ENCODE results near the gene PYY.

DNA sequence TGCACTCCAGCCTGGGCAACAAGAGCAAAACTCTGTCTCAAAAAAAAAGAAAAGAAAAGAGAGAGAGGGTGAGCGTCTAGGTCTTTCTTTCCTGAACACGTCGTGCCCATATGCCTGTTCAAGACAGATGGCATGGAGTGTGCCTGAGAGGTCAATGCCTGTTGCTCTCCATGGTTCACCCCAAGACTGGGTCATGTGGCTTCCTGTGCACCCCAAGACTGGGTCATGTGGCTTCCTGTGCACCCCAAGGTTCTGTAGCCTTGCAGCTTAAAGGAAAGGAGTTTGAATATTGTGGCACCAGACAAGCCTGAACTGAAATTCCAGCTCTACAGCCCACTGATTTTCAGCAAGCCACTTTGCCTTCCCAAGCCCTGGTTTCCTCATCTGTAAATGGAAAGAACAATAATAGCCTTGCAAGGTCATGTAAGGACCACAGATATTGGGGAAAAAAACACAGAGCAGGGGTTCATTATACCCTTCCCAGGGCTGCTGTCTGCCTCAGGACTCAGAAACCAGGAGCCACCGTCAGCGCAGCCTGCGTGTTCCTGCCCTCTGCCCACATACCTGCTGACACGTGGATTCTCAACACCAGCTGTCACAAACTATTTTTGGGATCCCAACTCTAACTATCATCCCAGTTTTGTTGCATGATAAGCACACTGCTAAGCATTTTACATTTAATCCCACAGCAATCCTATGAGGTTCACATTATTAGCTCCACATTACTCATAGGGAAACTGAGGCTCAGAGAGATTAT lies 32.7 kb upstream of the PYY start:
- TF ChIP-seq POLR2AphosphoS5 (IDR thresholded peaks at IDR 0.05; ENCODE audit: low read depth, low read length) (no peak), TAF1 (IDR thresholded peaks at IDR 0.05; ENCODE audit: borderline replicate concordance, insufficient read depth, low read length) (no peak)
- TF ChIP-seq, protein P1, sequence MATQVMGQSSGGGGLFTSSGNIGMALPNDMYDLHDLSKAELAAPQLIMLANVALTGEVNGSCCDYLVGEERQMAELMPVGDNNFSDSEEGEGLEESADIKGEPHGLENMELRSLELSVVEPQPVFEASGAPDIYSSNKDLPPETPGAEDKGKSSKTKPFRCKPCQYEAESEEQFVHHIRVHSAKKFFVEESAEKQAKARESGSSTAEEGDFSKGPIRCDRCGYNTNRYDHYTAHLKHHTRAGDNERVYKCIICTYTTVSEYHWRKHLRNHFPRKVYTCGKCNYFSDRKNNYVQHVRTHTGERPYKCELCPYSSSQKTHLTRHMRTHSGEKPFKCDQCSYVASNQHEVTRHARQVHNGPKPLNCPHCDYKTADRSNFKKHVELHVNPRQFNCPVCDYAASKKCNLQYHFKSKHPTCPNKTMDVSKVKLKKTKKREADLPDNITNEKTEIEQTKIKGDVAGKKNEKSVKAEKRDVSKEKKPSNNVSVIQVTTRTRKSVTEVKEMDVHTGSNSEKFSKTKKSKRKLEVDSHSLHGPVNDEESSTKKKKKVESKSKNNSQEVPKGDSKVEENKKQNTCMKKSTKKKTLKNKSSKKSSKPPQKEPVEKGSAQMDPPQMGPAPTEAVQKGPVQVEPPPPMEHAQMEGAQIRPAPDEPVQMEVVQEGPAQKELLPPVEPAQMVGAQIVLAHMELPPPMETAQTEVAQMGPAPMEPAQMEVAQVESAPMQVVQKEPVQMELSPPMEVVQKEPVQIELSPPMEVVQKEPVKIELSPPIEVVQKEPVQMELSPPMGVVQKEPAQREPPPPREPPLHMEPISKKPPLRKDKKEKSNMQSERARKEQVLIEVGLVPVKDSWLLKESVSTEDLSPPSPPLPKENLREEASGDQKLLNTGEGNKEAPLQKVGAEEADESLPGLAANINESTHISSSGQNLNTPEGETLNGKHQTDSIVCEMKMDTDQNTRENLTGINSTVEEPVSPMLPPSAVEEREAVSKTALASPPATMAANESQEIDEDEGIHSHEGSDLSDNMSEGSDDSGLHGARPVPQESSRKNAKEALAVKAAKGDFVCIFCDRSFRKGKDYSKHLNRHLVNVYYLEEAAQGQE (IDR thresholded peaks at IDR 0.05; ENCODE audit: insufficient read depth in 1 of 2, low read depth in 2 of 2, low read length in 2 of 2), result no peak
